ENCODE results near the gene GFRA4.
"Not testable (repeated sequence)": the region's sequence is repeated elsewhere in the genome, so short reads cannot be mapped to it uniquely, and the experiment has no call there.

Gene GFRA4

DNA sequence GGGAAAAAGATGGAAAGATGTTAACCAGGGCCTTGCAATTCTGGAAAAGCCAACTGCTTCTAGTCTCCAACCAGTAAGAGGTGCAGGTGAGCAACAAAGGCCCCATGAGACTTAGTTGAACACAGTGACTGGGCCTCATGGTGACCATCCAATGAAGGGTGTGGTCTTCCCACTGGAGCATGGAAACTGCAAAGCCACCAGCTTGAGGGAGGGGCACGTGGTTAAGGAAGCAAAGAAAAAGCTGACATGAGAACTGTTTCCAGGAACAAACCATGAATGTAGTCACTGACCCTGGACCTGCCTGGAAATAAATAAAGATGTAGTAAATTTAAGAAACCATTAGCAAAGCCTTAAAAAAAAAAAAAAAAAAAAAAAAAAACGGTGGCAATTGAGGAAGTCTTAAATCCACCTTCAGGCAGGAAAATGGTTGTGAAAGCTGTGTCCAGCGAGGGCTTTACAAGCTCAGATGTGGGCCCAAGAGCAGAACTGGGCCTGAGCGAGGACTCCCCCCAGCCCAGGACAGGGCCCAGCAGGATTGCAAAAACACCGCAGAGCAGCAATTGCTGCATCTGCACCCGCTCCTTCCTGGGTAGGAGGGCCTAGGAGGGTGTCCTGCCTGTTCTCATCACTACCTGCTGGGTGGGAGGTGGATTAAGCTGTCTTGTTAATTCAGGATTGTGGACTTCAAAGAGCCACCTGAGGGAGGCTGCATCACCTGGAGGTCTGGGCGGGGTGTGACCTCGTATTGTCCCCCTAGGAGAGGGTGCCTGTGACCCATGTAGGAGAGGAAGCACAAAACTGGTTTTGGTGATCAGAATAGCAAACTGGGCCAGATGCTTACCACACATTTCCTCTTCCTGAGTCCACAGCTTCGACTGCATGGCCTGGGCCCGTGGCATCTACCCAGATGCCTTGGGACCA is 10.3 kb downstream of the GFRA4 start:
- DNase-seq, result no peak

DNA sequence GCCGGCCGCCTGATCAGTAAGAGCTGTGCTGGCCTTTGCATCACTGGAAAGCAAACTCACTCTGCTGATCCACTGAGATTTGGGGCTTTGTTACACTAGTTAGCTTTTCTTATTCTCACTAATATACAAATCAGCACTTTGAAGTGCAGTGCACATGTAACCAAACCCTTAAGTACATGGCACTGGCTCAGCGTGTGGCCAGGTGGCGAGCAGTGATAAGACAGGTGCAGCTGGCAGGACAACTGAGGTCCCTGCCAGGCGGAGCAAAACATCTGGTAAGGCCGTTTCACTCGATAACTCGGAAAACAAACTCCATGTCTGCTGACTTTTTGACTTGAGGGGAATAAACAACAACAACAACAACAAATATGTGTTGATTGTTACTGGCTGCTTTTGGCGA is 11.0 kb downstream of the GFRA4 start:
- DNase-seq, result no peak

- no peak for DNase-seq
Measured at GRCh38 chr20:3651204-3651962, 11.8 kb downstream of the GFRA4 start.

GRCh38 chr20:3648951-3649350 is 14.2 kb downstream of the GFRA4 start:
- DNase-seq, result no peak

GRCh38 chr20:3647473-3647872 is 15.7 kb downstream of the GFRA4 start:
- DNase-seq, result no peak

GRCh38 chr20:3646651-3647050 is 16.5 kb downstream of the GFRA4 start:
- no peak for DNase-seq

GRCh38 chr20:3646067-3646440 is 17.1 kb downstream of the GFRA4 start:
- DNase-seq, result no peak

DNA sequence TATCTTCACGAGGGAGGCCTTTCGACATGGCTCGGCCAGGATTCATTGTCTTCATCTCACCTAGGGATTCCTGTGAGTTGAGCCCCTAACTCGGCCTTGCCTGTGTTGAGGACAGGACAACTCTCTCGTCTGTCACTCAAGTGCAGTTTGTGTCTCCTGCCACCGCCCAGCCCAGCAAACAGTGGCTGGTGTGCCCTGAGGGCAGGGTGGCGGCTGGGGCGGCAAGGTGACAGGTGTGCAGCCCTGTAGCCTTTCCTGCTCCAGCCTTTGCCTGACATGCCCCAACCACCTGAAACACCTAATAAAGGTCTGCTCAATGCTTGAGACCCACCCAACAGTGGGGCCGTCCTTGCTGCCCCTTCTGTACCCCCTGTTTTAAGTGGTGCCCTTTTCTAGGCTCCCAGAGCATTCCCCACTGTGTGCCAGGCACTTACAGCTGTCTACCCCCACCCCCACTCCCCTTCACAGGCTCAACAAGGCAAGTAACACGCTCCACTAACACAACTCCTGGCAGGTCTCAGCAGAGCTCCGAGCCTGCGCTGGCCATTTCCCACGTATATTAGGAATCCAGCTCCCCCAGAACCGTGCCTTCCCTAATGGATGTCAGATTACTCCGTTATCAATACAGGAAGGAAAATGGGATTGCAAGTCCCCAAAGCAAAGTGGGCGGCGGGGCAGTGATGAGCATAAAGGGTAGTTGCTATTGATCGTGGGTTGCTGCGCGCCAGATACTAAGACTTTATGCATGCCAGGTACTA is 17.7 kb downstream of the GFRA4 start:
- DNase-seq, result no peak

DNA sequence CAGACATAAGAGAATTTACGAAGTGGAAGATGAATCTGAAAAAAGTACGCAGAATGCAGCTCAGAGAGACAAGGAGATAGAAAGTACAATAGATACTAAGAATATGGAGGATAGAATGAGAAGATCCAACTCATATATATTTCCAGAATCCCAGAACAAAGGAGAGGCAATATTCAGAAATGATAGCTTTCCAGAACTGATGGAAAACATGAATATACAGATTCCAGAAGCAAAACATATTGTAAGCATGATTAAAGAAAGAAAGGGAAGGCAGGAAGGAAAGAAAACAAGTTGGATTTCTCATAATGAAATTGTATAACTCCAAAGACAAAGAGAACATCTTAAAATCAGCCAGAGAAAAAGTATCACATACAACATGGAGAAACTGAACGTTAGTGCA is 22.9 kb downstream of the GFRA4 start:
- DNase-seq, result no peak

DNA sequence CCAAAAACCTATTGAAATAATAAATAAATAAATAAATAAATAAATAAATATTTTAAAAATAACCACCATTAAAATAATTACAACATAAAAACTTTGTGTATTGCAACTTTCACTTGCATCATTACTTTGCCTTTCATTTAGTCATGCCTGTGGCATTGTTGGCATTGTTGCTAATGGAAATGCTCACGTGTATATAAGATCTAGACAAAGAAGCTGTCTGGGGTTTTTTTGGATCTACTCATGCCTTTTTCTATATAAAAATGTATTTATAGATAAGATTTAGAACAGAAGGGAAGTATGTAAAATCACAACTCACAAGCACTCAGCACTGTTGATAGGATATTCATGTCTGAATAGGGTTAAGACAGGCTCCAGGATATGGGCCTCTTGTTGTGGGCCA is 27.9 kb downstream of the GFRA4 start:
- no peak for DNase-seq

DNA sequence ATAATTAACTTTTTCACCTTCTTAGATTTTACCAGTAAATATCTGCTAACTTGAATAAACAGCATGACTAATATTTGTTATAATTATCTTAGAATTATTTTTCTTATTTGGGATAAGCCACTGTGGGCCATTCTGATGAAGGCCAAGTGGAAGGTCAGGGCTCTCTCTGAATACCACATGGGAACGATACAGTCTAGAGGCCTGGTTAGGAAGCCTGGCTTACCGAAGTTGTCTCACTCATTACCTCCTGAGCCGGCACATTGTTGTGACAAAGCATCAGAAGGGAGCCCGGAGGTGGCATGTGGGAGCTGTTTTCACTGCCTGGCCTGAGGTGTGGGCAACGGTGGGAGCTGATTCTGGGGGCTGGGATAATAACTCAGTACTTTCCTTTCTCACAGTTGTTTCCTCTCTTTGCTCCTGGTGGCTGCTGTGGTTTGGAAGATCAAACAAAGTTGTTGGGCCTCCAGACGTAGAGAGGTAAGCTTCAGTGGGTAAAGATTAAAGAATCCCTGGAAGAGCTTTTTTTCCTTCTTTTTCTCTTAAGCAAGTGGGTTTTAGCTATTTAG is 29.2 kb downstream of the GFRA4 start:
- no peak for DNase-seq

- DNase-seq, result no peak
Measured at GRCh38 chr20:3632311-3633004, 30.7 kb downstream of the GFRA4 start.

DNA sequence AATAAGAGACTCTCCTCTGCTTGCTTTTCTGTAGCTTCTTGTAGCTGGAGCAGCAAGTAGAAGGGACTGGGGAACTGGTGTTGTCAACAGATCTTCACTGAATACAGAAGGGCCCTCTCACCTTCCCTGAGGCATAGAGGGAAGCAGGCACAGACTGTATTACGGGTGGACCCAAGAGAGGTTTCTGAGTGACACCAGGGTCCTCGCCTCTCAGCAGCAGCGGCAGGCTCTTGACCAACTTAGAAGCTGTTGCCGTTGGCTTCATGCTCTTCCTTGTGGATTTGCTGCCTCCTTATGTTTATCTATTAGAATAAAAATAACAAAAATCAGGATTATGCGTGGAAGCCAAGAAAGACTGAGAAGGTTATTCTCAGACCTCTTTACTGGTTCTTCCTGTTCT is 31.7 kb downstream of the GFRA4 start:
- DNase-seq, result no peak

- no peak for DNase-seq
Measured at GRCh38 chr20:3630429-3630828, 32.8 kb downstream of the GFRA4 start.

DNA sequence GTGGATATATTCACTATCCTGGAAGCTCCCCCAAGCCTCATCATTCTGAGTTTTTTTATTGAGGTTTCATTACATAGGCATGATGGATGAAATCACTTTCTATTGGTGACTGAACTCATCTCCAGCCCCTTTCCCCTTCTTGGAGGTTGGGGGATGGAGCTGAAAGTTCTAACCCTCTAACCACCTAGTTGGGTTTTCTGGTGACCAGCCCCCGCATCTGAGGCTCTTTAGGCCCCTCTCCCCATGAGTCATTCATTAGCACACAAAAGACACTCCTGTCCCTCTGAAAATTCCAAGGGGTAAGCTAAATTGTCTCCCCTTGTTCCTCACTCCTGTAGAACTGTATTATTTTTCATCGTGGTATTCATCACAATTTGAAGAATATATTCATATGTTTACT is 33.3 kb downstream of the GFRA4 start:
- no peak for DNase-seq

- DNase-seq, result no peak
Measured at GRCh38 chr20:3628502-3629314, 34.5 kb downstream of the GFRA4 start.

GRCh38 chr20:3627476-3627875 is 35.7 kb downstream of the GFRA4 start:
- no peak for DNase-seq

DNA sequence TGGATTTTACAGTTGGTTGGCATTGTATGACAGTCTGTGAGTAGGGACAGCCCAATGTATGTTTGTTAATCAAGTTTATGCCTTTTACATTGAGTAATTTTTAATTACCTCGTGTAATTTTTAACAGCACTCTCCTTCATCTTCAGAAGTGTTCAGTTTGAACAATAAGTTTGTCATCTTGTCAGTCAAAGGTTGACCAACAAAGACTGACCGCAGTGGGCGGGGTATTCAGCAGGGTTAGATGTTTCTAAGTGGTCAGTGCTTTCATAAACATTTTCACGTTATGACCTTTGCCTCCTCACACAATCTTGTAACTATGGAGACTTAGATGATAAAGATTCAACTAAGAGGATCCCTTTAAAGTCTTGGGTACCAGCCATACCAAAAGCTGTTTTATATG is 40.8 kb downstream of the GFRA4 start:
- no peak for DNase-seq

GRCh38 chr20:3621111-3621510 is 42.1 kb downstream of the GFRA4 start:
- DNase-seq, result no peak

GRCh38 chr20:3616250-3616649 is 46.9 kb downstream of the GFRA4 start:
- no peak for DNase-seq

GRCh38 chr20:3615171-3615840 is 47.9 kb downstream of the GFRA4 start:
- DNase-seq, result not testable (repeated sequence)

Measured in stimulated activated naive CD4-positive, alpha-beta T cell (primary cell).